CD14-positive monocyte (primary cell): ENCODE results near the gene TMEM181. TPM values are rescaled to one million over a fixed set of nuclear protein-coding genes. Genes with fewer than 3 reads are reported as not detected.

Experiments used
- DNase-seq, 3 donors: peaks; one replicate each; pipeline ENCODE4 v3.0.0-alpha.2; 2011 to 2022
- H2AFZ ChIP-seq: 2 replicates; pipeline ENCODE4 v1.6.0; 2012; ENCODE audit warnings: mild to moderate bottlenecking, low read depth, low read length, inconsistent platforms; ENCODE audit not compliant: insufficient read depth, poor library complexity, severe bottlenecking
- H3K27ac ChIP-seq, 2 donors: 1 replicate in 1 of 2; 2 replicates in 1 of 2; pipeline ENCODE4 v1.5.1; 2012 to 2013; ENCODE audit warnings: low read length in 2 of 2, control low read depth in 1 of 2, inconsistent platforms in 1 of 2, low read depth in 1 of 2, mild to moderate bottlenecking in 1 of 2
- H3K27me3 ChIP-seq, 2 donors: one replicate each; pipeline versions ENCODE4 v1.6.0 to v1.6.1; 2011 to 2013; ENCODE audit warnings: low read length in 2 of 2; ENCODE audit not compliant: control insufficient read depth in 2 of 2, insufficient read depth in 2 of 2
- H3K36me3 ChIP-seq, 2 donors: replicated peaks in 1 of 2; 1 replicate in 1 of 2; 2 replicates in 1 of 2; pipeline versions ENCODE4 v1.5.1 to v1.6.1; 2012 to 2013; ENCODE audit warnings: low read length in 2 of 2, control low read depth in 1 of 2, inconsistent platforms in 1 of 2, mild to moderate bottlenecking in 1 of 2; ENCODE audit not compliant: insufficient read depth in 2 of 2, control insufficient read depth in 1 of 2
- H3K4me1 ChIP-seq, 2 donors: 1 replicate in 1 of 2; 2 replicates in 1 of 2; pipeline versions ENCODE4 v1.5.1 to v1.6.1; 2012 to 2013; ENCODE audit warnings: low read length in 2 of 2, control low read depth in 1 of 2, inconsistent platforms in 1 of 2, mild to moderate bottlenecking in 1 of 2, moderate library complexity in 1 of 2; ENCODE audit not compliant: insufficient read depth in 2 of 2, control insufficient read depth in 1 of 2
- H3K4me2 ChIP-seq: replicated peaks from 2 replicates; pipeline ENCODE3; 2012; ENCODE audit warnings: low read length, moderate library complexity, mild to moderate bottlenecking; ENCODE audit not compliant: poor library complexity, severe bottlenecking; ENCODE audit errors: extremely low read depth
- H3K4me3 ChIP-seq, 3 experiments: fragments of 200-600 bp in 1 of 3; sonication (generic) in 1 of 3; replicated peaks in 1 of 3; 1 replicate in 2 of 3; 2 replicates in 1 of 3; pipeline ENCODE4 v1.5.1; 2011 to 2013; ENCODE audit warnings: low read length in 3 of 3, mild to moderate bottlenecking in 3 of 3, control low read depth in 2 of 3, low read depth in 2 of 3, inconsistent platforms in 1 of 3, moderate library complexity in 1 of 3
- H3K79me2 ChIP-seq: 2 replicates; pipeline ENCODE4 v1.6.0; 2012; ENCODE audit warnings: mild to moderate bottlenecking, control low read depth, inconsistent platforms, low read length, moderate library complexity; ENCODE audit not compliant: insufficient read depth
- H3K9ac ChIP-seq: 2 replicates; pipeline ENCODE4 v1.6.0; 2017; ENCODE audit warnings: low read length, mild to moderate bottlenecking; ENCODE audit not compliant: insufficient read depth, poor library complexity, severe bottlenecking
- H3K9me3 ChIP-seq, 2 donors: replicated peaks in 1 of 2; 1 replicate in 1 of 2; 2 replicates in 1 of 2; pipeline versions ENCODE4 v1.5.1 to v1.6.1; 2012 to 2013; ENCODE audit warnings: low read length in 2 of 2, control low read depth in 1 of 2; ENCODE audit not compliant: control insufficient read depth in 1 of 2, insufficient read depth in 1 of 2
- H4K20me1 ChIP-seq: 2 replicates; pipeline ENCODE4 v1.6.0; 2012; ENCODE audit warnings: mild to moderate bottlenecking, low read length, control low read depth, moderate library complexity; ENCODE audit not compliant: insufficient read depth
- H3K27ac Mint-ChIP-seq, 7 donors: one replicate each; pipeline ENCODE4 v1.8.0; 2020; ENCODE audit warnings: mild to moderate bottlenecking in 7 of 7, mixed read lengths in 7 of 7, moderate library complexity in 6 of 7, inconsistent platforms in 2 of 7
- H3K27me3 Mint-ChIP-seq, 3 donors: one replicate each; pipeline ENCODE4 v1.8.0; 2021 to 2022; ENCODE audit warnings: low read depth in 3 of 3, mild to moderate bottlenecking in 3 of 3, mixed read lengths in 3 of 3, moderate library complexity in 3 of 3, inconsistent platforms in 1 of 3
- H3K36me3 Mint-ChIP-seq, 2 donors: one replicate each; pipeline ENCODE4 v1.8.0; 2020; ENCODE audit warnings: mixed read lengths in 2 of 2, inconsistent platforms in 1 of 2, mild to moderate bottlenecking in 1 of 2
- H3K4me1 Mint-ChIP-seq: one replicate; pipeline ENCODE4 v1.8.0; 2020; ENCODE audit warnings: mild to moderate bottlenecking, mixed read lengths
- H3K4me3 Mint-ChIP-seq, 2 donors: one replicate each; pipeline ENCODE4 v1.8.0; 2020; ENCODE audit warnings: mild to moderate bottlenecking in 2 of 2, mixed read lengths in 2 of 2, moderate library complexity in 1 of 2
- H3K9me3 Mint-ChIP-seq, 7 donors: one replicate each; pipeline ENCODE4 v1.8.0; 2020 to 2022; ENCODE audit warnings: mixed read lengths in 7 of 7, mild to moderate bottlenecking in 6 of 7, moderate library complexity in 6 of 7, inconsistent platforms in 2 of 7
- CTCF ChIP-seq: fragments of 200-600 bp; IDR thresholded peaks from one replicate; pipeline ENCODE4 v1.8.0; 2022; ENCODE audit warnings: antibody characterized with exemption, mild to moderate bottlenecking
- WGBS: methylation state at CpG from one replicate; pipeline ENCODE4 v1.1.5; 2013; ENCODE audit warnings: missing lambda C conversion rate; ENCODE audit not compliant: insufficient coverage; 5-methylcytosine and 5-hydroxymethylcytosine counted together
- intact Hi-C, 2 donors: fragments of 100-400 bp; cut with micrococcal nuclease; formaldehyde crosslinking; loops; one replicate each; pipeline versions ENCODE4 v1.15.0 to v1.15.1; 2023
- polyA plus RNA-seq, 3 donors: library from polyadenylated mRNA; depleted of rRNA in 1 of 3; unstranded in 2 of 3; stranded (reverse) in 1 of 3; fragments of 300-500 nt in 2 of 3; fragments of >200 nt in 1 of 3; fragmentation: Illumina TruSeq in 2 of 3; gene quantifications; 1 replicate in 2 of 3; 2 replicates in 1 of 3; pipeline ENCODE4 v1.2.3, GENCODE V29; 2012 to 2021

The TMEM181 gene
- polyA plus RNA-seq, 3 donors = 2.4 to 6.8 (median 2.6) TPM

- no peak for DNase-seq
- Histone ChIP-seq H3K4me2 (no peak overlapping the region), H3K27me3 (no peaks in the 10 kb centered on the region), H3K9me3 (no peaks in the 10 kb centered on the region), H3K9ac (no peak overlapping the region), H4K20me1 (no peaks in the 10 kb centered on the region), H3K79me2 (no peaks in the 10 kb centered on the region), H2AFZ (no peak overlapping the region), H3K4me1 (no peaks in the 10 kb centered on the region), H3K36me3 (peaks cover 67 to 98% of the 10 kb centered on the region in 2 donors), H3K4me3 (no peak overlapping the region), H3K27ac (no peak overlapping the region)
- H3K9me3 Mint-ChIP-seq = peaks cover 0 to under 1% (median 0%) of the 10 kb centered on the region in 7 donors
- no peak overlapping the region for H3K27ac Mint-ChIP-seq
- 100% methylated on average over 2 of the region's 4 CpGs for WGBS
- no peak for TF ChIP-seq CTCF
- H3K4me3 Mint-ChIP-seq = no peak overlapping the region
- no peaks in the 10 kb centered on the region for H3K4me1 Mint-ChIP-seq
- H3K27me3 Mint-ChIP-seq = no peaks in the 10 kb centered on the region
- intact Hi-C loops = no loop called here
- H3K36me3 Mint-ChIP-seq = peaks cover 89 to 90% of the 10 kb centered on the region in 2 donors
These were observed 31.9 kb downstream of the TMEM181 start for GRCh38 chr6:158591810-158592209.

GRCh38 chr6:158593670-158594069, 33.8 kb downstream of the TMEM181 start:
- Histone ChIP-seq H3K27me3 (no peaks in the 10 kb centered on the region), H2AFZ (no peak overlapping the region), H3K79me2 (no peaks in the 10 kb centered on the region), H3K9ac (no peak overlapping the region), H3K36me3 (peaks cover 62 to 95% of the 10 kb centered on the region in 2 donors), H3K9me3 (no peaks in the 10 kb centered on the region), H3K27ac (no peak overlapping the region), H3K4me1 (no peaks in the 10 kb centered on the region), H4K20me1 (no peaks in the 10 kb centered on the region), H3K4me3 (no peak overlapping the region), H3K4me2 (no peak overlapping the region)
- Mint-ChIP-seq H3K4me1 (no peaks in the 10 kb centered on the region), H3K27me3 (no peaks in the 10 kb centered on the region), H3K27ac (no peak overlapping the region), H3K36me3 (peaks cover 86 to 89% of the 10 kb centered on the region in 2 donors), H3K4me3 (no peak overlapping the region), H3K9me3 (no peaks in the 10 kb centered on the region)
- no peak for TF ChIP-seq CTCF
- no peak for DNase-seq
- intact Hi-C loops = no loop called here
- WGBS = 100% methylated on average over 1 of the region's 3 CpGs
